NCI-H2107 treated with DMSO at 0.1 percent for 48 hours (cell line): ENCODE measurements around the gene DMAC2L.
"Not testable (repeated sequence)": the region's sequence is repeated elsewhere in the genome, so short reads cannot be mapped to it uniquely, and the experiment has no call there.

Experiments
- DNase-seq: peaks from one replicate; lab custom pipeline; 2025; ENCODE audit not compliant: unreplicated experiment; lab: John Stamatoyannopoulos, UW

Gene DMAC2L

DNA sequence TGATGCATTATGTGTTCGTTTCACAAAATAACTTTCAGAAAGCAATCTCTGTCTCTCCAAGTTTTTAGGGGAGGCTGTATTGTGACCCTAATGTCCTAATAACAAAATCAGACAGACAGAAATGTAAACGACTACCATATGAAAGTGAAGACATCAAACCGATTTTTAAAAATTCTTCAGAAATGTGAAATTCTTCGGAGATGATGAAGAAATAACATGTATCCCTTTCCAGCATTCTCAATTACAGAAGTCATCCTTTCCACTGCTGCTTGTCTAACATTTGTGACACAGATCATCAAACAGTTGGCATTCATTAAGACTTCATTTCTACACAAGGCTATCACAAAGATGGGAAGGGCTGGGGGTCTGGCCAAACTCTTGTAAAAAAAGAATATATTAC, 41.0 kb downstream of the DMAC2L start:
- DNase-seq: no peak

DNA sequence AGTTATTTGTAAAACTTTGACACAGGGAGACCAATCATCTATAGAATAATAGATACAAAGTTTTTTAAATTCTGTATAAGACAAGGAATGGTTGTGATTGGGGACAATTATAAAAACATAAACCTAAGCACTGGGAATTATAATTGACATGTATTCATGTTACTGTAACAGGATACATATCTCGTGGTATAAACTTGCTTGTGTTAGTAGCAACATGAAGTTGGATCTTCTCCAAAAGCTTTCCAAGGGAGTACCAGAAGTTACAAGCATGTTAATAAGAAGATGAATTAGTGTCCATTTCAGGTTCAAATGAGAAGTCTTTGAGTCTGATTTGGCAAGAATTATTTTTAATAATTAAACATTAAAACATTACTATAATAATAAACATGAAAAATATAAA, 42.4 kb downstream of the DMAC2L start:
- DNase-seq: peak; percentile 73

DNA sequence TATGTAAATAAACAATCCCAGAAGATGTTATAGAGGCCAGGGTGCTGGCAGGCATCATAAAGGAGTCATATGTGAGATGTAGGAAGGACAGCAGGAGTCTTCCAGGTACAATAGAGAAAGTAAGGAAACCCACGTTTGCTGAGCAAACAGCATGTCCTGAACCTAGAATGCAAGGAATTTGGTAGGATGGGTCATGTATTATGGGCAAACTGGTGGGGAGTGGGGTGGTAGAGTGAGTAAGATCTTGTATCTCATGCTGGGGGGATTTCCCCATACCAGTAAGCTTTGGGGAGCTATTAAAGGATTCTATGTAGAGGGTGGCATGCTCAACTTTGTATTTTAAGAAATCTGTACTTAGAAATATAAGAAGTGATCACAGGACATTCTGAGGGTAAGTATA, 43.6 kb downstream of the DMAC2L start:
- no peak for DNase-seq

DNA sequence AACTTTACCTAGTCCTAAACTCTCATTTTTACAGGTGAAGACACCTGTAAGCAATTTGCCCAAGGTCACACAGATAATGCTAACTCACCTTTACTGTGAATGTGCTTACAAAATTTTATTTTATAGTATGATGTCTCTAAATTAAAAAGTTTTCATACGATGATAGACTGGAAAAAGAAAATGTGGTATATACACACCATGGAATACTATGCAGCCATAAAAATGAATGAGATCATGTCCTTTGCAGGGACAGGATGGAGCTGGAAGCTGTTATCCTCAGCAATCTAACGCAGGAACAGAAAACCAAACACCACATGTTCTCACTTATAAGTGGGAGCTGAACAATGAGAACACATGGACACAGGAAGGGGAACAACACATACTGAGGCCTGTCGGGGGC, 44.2 kb downstream of the DMAC2L start:
- DNase-seq: not testable (repeated sequence)

DNA sequence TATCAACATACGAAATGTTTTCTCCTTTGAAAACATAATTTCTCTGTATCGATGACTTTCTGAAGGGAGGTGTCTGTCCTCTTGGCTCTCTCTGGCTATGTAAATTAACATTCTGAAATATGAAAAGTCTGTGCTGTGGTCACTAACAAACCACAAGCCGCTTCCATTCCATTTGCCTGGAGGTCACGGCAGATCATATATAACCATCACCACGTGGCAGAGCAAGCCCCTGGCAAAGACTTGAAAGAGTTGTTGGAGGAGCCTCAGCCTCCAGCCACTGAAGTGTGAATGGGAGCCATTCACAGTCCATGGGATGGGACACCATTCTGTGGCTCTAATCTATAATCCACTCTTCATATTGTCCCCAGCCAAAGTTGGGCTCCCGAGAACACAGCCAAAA, 45.0 kb downstream of the DMAC2L start:
- DNase-seq: no peak

DNA sequence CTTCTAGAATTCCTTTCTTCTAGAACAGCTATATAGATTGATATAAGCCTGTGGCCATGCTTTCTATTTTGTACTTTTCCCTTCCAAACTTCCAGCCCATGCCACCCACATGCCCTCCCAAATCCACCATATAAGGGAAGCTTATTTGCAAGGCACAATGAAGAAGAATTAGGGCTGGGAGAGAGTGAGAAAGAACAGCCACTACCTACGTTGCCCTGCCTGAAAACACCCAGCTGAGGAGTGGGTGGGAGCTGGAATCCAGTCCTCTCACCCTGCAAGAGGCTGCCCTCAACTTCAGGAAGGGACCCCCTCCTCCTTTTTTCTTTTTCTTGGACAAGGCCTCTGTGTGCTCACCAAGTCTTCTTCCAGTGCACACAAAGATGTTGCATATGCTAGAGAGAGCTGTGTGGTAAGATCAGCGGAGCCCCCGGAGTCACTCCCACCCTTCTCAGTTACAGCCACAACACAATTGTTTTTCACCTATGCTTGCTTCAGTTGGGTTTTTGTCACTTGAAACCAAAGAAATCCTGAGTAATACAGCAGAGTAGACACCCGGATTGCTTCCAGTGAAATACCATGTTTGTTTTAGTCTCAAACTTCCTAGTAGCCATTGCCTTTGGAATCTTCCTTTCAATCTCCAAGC, 45.8 kb downstream of the DMAC2L start:
- no peak for DNase-seq

DNA sequence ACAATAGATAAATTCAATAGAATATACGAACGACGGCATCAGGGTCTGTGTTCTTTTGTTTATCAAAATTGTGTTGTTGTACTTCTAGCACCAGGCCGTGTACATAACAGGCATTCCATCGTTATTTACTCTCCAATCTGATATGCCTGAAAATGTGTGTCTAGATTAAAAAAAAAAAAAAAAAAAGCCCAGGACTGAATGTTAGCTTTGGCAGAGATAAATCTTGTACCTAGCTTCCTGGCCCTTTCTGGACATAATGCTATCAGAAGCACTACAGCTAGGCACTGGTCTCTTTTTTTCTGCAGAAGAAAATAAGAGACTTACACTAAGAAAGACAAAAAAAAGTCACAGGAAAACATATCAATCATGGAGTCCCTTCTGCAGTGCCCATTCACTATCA, 47.5 kb downstream of the DMAC2L start:
- DNase-seq: no peak

DNA sequence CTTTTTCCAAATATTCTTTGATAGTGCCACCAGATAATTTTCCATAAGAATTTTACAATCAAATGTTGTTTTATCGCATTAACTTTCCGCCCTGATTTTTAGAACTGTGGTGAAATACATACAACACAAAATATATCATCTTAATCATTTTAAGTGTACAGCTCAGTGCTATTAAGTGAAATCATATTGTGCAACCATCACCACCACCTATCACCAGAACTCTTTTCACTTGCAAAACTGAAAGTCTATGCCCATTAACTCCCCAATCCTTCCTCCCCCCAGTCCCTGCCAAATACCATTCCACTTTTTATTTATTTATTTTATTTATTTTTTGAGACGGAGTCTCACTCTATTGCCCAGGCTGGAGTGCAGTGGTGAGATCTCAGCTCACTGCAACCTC, 48.0 kb downstream of the DMAC2L start:
- no peak for DNase-seq

DNA sequence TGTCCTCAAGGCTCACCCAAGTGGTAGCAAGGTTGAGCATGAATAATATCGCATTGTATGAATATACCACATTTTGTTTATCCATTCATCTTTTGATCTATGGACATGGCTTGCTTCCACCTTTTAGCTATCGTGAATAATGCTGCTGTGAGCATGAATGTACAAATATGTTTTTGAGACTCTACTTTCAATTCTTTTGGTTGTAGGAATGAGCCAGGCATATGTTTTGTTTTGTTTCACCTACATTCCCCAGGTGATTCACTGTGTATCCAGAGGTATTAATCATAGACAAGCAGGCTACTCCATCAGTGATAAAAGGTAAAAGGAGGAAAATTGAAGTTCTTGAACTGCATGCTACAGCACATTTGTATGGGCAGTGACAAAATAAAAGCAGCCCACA, 48.7 kb downstream of the DMAC2L start:
- no peak for DNase-seq

DNA sequence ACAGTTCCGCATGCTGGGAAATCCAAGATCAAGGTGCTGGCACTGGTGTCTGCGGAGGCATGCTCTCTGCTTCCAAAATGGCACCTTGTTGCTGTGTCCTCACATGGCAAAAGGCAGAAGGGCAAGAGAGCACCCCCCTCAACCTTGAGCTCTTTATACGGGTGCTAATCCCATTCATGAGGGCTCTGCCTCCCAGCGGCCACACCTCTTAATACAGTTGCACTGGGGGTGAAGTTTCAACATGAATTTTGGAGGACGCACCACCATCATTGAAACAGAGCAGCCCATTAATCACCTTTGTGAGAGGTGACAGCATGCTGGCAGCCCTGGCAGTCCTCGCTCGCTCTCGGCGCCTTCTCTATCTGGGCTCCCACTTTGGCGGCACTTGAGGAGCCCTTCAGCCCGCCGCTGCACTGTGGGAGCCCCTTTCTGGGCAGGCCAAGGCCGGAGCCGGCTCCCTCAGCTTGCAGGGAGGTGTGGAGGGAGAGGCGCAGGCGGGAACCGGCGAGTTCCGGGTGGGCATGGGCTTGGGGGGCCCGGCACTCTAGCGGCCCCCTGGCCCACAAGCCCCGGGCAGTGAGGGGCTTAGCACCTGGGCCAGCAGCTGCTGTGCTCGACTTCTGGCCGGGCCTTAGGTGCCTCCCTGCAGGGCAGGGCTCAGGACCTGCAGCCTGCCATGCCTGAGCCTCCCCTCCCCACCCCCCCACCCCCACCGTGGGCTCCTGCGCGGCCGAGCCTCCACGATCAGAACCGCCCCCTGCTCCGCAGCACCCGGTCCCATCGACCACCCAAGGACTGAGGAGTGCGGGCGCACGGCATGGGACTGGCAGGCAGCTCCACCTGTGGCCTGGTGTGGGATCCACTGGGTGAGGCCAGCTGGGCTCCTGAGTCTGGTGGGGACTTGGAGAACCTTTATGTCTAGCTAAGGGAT, 49.6 kb downstream of the DMAC2L start:
- DNase-seq: not testable (repeated sequence)

DNA sequence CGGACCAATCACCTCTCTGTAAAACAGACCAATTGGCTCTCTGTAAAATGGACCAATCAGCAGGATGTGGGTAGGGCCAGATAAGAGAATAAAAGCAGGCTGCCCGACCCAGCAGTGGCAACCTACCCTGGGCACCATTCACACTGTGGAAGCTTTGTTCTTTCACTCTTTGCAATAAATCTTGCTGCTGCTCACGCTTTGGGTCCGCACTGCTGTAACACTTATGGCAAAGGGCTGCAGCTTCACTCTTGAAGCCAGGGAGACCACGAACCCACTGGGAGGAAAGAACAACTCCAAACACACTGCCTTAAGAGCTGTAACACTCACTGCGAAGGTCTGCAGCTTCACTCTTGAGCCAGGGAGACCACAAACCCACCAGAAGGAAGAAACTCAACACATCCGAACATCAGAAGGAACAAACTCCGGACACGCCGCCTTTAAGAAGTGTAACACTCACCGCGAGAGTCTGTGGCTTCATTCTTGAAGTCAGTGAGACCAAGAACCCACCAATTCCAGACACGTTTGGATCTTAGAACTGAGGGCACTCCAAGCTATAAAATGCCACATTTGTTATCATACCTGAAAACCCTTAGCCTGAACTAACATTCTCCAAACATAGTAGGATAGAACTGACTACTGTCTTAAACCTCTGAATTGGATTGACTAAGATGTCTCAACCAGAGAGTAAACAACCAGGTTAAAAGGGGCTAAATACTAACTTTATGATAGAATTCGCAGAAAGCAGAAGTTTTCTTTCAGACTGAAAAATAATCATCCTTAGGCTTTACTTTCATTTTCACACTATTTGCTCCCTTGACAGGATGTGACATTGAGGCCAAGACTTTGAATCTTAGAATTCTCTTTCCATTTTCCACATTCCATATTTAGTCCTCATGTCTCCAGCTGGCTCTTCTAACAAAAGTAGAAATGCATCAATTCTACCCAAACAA, 50.9 kb downstream of the DMAC2L start:
- DNase-seq: no peak

DNA sequence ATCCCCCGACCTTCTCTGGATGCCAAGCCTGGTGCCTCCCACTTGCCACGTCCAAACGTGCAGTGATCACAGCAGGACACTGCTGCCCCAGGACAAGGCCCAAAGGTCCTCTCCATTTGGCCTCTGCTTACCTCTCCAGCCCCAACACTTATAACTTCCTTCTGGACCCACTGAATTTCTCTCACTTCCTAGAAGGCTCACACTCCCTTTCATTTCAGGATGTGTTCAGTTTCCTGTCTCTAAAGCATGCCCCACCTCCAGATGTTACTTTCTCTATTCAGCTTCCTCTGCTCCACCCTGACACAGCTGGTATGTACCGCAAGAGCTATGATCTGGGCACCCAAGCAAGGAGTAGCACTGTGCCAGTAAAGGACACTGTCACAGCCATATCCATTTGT, 51.6 kb downstream of the DMAC2L start:
- no peak for DNase-seq

DNA sequence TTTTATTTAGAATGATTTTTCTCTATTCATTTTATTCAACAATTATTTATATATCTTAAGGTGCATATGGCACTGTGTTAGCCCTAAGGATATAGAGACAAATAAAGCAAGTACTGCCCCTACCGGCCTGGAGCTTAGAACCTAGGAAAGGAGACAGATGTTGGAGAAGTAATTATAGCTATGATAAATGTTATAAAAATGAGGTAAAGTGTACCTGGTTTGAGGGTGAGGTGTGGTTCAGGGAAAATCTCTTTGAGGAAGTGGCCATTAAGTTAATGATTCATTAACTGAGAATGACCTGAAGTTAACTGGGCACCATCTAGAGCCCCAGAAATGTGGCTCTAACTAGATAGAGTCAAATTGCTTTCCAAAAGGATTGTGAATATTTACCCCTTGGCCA, 52.7 kb downstream of the DMAC2L start:
- DNase-seq: no peak

DNA sequence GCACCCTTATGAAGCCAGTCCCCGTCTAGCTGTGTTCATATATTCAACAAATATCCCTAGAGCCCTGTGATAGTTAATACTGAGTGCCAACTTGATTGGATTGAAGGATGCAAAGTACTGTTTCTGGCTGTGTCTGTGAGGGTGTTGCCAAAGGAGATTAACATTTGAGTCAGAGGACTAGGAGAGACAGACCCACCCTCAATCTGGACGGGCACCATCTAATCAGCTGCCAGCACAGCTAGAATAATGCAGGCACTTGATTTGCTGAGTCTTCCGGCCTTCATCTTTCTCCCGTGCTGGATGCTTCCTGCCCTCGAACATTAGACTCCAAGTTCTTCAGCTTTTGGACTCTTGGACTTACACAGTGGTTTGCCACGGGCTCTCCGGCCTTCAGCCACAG, 53.4 kb downstream of the DMAC2L start:
- DNase-seq: not testable (repeated sequence)

DNA sequence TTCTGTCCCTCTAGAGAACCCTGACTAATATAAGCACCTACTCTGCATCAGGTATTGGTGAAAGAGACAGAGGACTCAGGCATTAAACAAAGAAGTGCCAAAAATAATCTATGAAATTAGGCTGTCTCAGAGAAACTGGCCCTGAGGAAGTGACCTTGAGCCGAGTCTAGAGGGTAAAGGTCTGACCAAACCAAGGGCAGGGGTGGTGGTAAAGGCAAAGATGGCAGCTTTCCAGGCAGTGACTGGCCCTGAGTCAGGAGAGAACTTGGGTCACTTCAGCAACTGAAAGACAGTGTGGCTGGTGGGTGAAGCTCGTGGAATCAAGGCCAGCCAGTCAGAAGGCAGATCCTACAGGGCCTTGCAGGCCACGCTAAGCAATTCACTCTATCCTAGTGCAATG, 54.0 kb downstream of the DMAC2L start:
- DNase-seq: no peak

DNA sequence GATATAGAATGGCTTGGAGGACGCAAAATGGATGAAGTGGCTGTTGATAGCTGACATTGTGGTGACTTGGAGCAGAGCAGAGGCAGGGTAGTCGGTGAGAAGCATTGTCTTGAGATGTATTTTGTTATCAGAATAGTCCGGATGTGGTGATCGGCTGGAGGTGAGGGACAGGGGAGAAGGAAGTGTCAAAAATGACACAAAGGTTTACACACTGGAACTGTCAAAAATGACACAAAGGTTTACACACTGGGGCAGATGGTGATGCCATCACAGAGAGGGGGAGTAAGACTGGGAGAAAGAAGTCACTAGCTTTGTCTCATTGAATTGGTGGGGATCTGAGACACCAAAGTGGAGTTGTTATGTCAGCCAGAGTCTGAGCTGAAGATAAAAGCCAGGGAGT, 54.5 kb downstream of the DMAC2L start:
- no peak for DNase-seq

DNA sequence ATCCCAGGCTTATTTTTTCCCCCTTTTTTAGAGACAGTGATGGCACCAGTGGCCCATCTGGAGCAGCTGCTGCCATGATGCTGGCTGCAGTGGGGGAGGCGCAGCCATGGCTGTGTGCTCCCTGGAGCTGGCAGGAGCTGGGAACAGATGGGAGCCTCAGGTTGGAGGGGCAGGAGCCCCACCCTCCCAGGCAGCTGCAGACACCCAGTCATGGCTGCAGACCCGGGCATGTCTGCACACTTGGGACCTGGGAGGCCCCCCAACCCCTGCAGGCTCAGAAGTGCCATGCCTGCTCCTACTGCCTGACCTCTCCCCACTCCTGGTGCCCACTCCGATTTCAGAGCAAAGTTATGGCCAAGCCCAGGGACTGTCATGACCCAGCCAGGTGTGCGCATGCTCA, 59.4 kb downstream of the DMAC2L start:
- no peak for DNase-seq

DNA sequence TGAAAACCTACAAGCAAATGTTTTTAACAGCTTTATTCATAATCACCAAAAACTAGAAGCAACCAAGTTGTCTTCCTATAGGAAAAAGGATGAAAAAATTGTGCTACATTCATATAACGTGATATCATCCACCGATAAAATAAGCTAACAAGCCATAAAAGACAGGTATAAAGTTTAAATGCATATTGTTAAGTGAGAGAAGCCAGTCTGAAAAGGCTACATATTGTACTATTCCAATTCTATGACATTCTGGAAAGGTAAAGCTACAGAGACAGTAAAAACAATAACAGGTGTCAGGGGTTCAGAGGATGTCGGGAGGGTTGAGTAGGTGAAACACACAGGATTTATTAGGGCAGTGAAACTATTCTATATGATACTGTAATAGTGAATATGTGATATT, 61.8 kb downstream of the DMAC2L start:
- no peak for DNase-seq

DNA sequence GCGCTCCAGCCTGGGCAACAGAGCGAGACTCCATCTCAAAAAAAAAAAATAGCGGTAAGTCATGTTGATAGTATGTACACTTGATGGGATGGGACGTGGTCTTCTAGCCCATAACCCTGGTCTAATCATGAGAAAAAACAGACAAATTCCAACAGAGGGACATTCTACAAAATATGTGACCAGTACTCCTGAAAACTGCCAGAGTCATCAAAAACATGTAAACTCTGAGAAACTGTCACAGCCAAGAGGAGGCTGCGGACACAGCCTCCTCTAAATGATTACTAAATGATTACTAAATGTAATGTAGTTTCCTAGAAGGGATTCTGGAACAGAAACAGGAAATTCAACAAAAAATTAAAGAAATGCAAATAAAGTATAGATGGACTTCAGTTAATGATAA, 63.6 kb downstream of the DMAC2L start:
- DNase-seq: no peak
